Endothelial cell of umbilical vein (primary cell): ENCODE results near the gene TDRD9. TPM values are rescaled to one million over a fixed set of nuclear protein-coding genes. Genes with fewer than 3 reads are reported as not detected.

Experiments
- BruUV-seq: library from RNA; stranded (reverse); fragments of 400-500 nt; replicated peaks from 2 replicates; lab custom pipeline; 2021; lab: Mats Ljungman, UMichigan
- CTCF ChIA-PET: fragments of 300-600, 350-600 bp; sonication (Branson Sonifier 250); formaldehyde crosslinking; loops from one replicate; lab custom pipeline; 2021; ENCODE audit warnings: antibody characterized with exemption, inconsistent platforms; lab: Charles Lee
- POLR2A ChIA-PET: fragments of 300-600, 350-600 bp; sonication (Branson Sonifier 250); formaldehyde crosslinking; loops from one replicate; lab custom pipeline; 2021; ENCODE audit warnings: antibody characterized with exemption, inconsistent platforms; lab: Charles Lee
- DNase-seq: peaks from one replicate; pipeline ENCODE4 v3.0.0-alpha.2; 2011; ENCODE audit warnings: low read depth, low spot score
- FAIRE-seq: peaks from 2 replicates; lab custom pipeline; 2011; peaks lifted over from hg19 to GRCh38; lab: Jason Lieb, UNC
- H2AFZ ChIP-seq: 2 replicates; pipeline ENCODE4 v1.6.0; 2012; ENCODE audit warnings: low read depth, low read length, control low read depth, inconsistent platforms
- H3K27ac ChIP-seq: 2 replicates; pipeline ENCODE4 v1.5.1; 2011; ENCODE audit warnings: low read depth, mild to moderate bottlenecking, control low read depth, low read length, moderate library complexity; ENCODE audit not compliant: insufficient read depth
- H3K27me3 ChIP-seq, 2 experiments: 2 replicates each; pipeline versions ENCODE4 v1.6.0 to v1.6.1; 2011; ENCODE audit warnings: low read length in 2 of 2, mixed read lengths in 1 of 2; ENCODE audit not compliant: control insufficient read depth in 2 of 2, insufficient read depth in 2 of 2
- H3K36me3 ChIP-seq, 2 experiments: 2 replicates in 1 of 2; 3 replicates in 1 of 2; pipeline ENCODE4 v1.5.1; 2011; ENCODE audit warnings: low read length in 2 of 2, mild to moderate bottlenecking in 1 of 2, moderate library complexity in 1 of 2; ENCODE audit not compliant: control insufficient read depth in 2 of 2, insufficient read depth in 2 of 2; ENCODE audit errors: extremely low read depth in 1 of 2
- H3K4me1 ChIP-seq: 3 replicates; pipeline ENCODE4 v1.5.1; 2011; ENCODE audit warnings: mild to moderate bottlenecking, low read length; ENCODE audit not compliant: control insufficient read depth, insufficient read depth; ENCODE audit errors: extremely low read depth
- H3K4me2 ChIP-seq: 2 replicates; pipeline ENCODE4 v1.6.1; 2011; ENCODE audit warnings: low read length, control low read depth, mixed read lengths; ENCODE audit not compliant: insufficient read depth
- H3K4me3 ChIP-seq, 3 experiments: fragments of 200-600 bp in 1 of 3; sonication (generic), shearing (Covaris generic) in 1 of 3; replicated peaks in 1 of 3; 2 replicates each; pipeline ENCODE4 v1.5.1; 2011 to 2016; ENCODE audit warnings: control low read depth in 3 of 3, low read length in 3 of 3, mild to moderate bottlenecking in 2 of 3, inconsistent platforms in 1 of 3, low read depth in 1 of 3, moderate library complexity in 1 of 3; ENCODE audit not compliant: insufficient read depth in 1 of 3
- H3K79me2 ChIP-seq: 2 replicates; pipeline ENCODE4 v1.6.0; 2012; ENCODE audit warnings: low read length, inconsistent platforms; ENCODE audit not compliant: control insufficient read depth, insufficient read depth
- H3K9ac ChIP-seq: replicated peaks from 2 replicates; pipeline ENCODE3; 2011; ENCODE audit warnings: low read length, control low read depth; ENCODE audit not compliant: insufficient read depth; ENCODE audit errors: extremely low read depth
- H3K9me1 ChIP-seq: replicated peaks from 3 replicates; pipeline ENCODE4 v1.6.0; 2011; ENCODE audit warnings: mild to moderate bottlenecking, low read length; ENCODE audit not compliant: control insufficient read depth, insufficient read depth; ENCODE audit errors: extremely low read depth
- H3K9me3 ChIP-seq: replicated peaks from 2 replicates; pipeline ENCODE4 v1.5.1; 2012; ENCODE audit warnings: low read length, inconsistent platforms; ENCODE audit not compliant: control insufficient read depth, insufficient read depth
- H4K20me1 ChIP-seq: replicated peaks from 2 replicates; pipeline ENCODE3; 2011; ENCODE audit warnings: mild to moderate bottlenecking, low read length; ENCODE audit not compliant: control insufficient read depth, insufficient read depth; ENCODE audit errors: extremely low read depth
- EZH2 ChIP-seq: IDR thresholded peaks from 2 replicates; pipeline ENCODE4 v1.6.1; 2012; ENCODE audit warnings: borderline replicate concordance, low read depth, mild to moderate bottlenecking, moderate library complexity, low read length, inconsistent platforms; ENCODE audit not compliant: severe bottlenecking
- FOS ChIP-seq: IDR thresholded peaks from 2 replicates; pipeline ENCODE4 v1.6.1; 2011; ENCODE audit warnings: mild to moderate bottlenecking, low read length, moderate library complexity, borderline replicate concordance; ENCODE audit not compliant: insufficient read depth
- GATA2 ChIP-seq: IDR thresholded peaks from 2 replicates; pipeline ENCODE4 v1.7.0; 2011; ENCODE audit warnings: low read depth, mild to moderate bottlenecking, moderate library complexity, mixed read lengths, low read length; ENCODE audit not compliant: insufficient read length, insufficient read depth
- JUN ChIP-seq: IDR thresholded peaks from 2 replicates; pipeline ENCODE4 v1.6.1; 2011; ENCODE audit warnings: borderline replicate concordance, low read depth; ENCODE audit not compliant: insufficient read length, insufficient read depth
- MYC ChIP-seq: IDR thresholded peaks from one replicate; pipeline ENCODE4 v1.6.1; 2011; ENCODE audit warnings: mild to moderate bottlenecking, low read depth, low read length
- POLR2A ChIP-seq: IDR thresholded peaks from 2 replicates; pipeline ENCODE4 v1.6.1; 2012; ENCODE audit warnings: low read depth, mild to moderate bottlenecking, control low read depth, low read length
- POLR2AphosphoS5 ChIP-seq: IDR thresholded peaks from 2 replicates; pipeline ENCODE4 v1.6.1; 2012; ENCODE audit warnings: low read depth, mild to moderate bottlenecking, control low read depth, low read length, moderate library complexity; ENCODE audit not compliant: insufficient read depth
- dilution Hi-C: fragments of 300-500 bp; cut with MboI; formaldehyde crosslinking; loops from one replicate; pipeline ENCODE4 v1.15.0; 2019; ENCODE audit warnings: low sequenced_read_pairs; ENCODE audit not compliant: extremely low pct_ligation_motif_present
- intact Hi-C: fragments of 100-400 bp; cut with micrococcal nuclease; formaldehyde crosslinking; loops from one replicate; pipeline ENCODE4 v1.10.0; 2022
- polyA plus RNA-seq, 4 experiments: library from polyadenylated mRNA; depleted of rRNA in 3 of 4; stranded (reverse) in 3 of 4; unstranded in 1 of 4; fragments of >200 nt; gene quantifications; 2 replicates each; pipeline versions ENCODE4 v1.2.1 to v1.2.3, GENCODE V29; 2011 to 2012; ENCODE audit warnings: missing spikeins in 1 of 4
- total RNA-seq: library from RNA; stranded (reverse); gene quantifications from 2 replicates; pipeline ENCODE4 v1.2.3, GENCODE V29; 2021
- TF ChIP-seq, protein P1 (sequence below), 2 donors: IDR thresholded peaks; 1 replicate in 1 of 2; 2 replicates in 1 of 2; pipeline ENCODE4 v1.5.1; 2011; ENCODE audit warnings: low read length in 2 of 2, mild to moderate bottlenecking in 2 of 2, moderate library complexity in 2 of 2, control low read depth in 1 of 2, inconsistent platforms in 1 of 2, low read depth in 1 of 2; ENCODE audit not compliant: insufficient read depth in 1 of 2; ENCODE audit errors: extremely low read depth in 1 of 2
- TF ChIP-seq, protein P2 (sequence below): IDR thresholded peaks from 2 replicates; pipeline ENCODE4 v1.6.1; 2011; ENCODE audit not compliant: insufficient read depth, insufficient read length

The TDRD9 gene
- total and polyA plus RNA-seq, 2 donors (not counting 3 experiments of a cell fraction or from before 2014, with no cell fraction given) = 0.52 to 1.4 TPM

- Histone ChIP-seq H3K9me3 (no peaks in the 10 kb centered on the region), H3K9ac (no peak overlapping the region), H3K4me3 (no peak overlapping the region), H2AFZ (no peak overlapping the region), H3K4me1 (no peaks in the 10 kb centered on the region), H3K27ac (no peak overlapping the region), H3K4me2 (no peak overlapping the region), H3K27me3 (peaks cover 2 to 7% of the 10 kb centered on the region in 2 experiments), H3K79me2 (no peaks in the 10 kb centered on the region), H3K9me1 (no peaks in the 10 kb centered on the region), H4K20me1 (no peaks in the 10 kb centered on the region), H3K36me3 (no peaks in the 10 kb centered on the region)
- CTCF ChIA-PET = interaction anchor here (0.9 to 2.3 kb wide), 3 partner anchors 8 to 48 kb away, joined by 4 to 9 read pairs (median 4); partner anchors contain the start of gene RD3L
- POLR2A ChIA-PET = no interaction called here
- dilution Hi-C loops = no loop called here
- FAIRE-seq (no peak), DNase-seq (no peak)
- intact Hi-C loops = no loop called here
- TF ChIP-seq POLR2AphosphoS5 = no peak
- TF ChIP-seq POLR2A = no peak
- TF ChIP-seq FOS = no peak
- no peak for TF ChIP-seq EZH2
- TF ChIP-seq MYC = no peak
- TF ChIP-seq, protein P1, sequence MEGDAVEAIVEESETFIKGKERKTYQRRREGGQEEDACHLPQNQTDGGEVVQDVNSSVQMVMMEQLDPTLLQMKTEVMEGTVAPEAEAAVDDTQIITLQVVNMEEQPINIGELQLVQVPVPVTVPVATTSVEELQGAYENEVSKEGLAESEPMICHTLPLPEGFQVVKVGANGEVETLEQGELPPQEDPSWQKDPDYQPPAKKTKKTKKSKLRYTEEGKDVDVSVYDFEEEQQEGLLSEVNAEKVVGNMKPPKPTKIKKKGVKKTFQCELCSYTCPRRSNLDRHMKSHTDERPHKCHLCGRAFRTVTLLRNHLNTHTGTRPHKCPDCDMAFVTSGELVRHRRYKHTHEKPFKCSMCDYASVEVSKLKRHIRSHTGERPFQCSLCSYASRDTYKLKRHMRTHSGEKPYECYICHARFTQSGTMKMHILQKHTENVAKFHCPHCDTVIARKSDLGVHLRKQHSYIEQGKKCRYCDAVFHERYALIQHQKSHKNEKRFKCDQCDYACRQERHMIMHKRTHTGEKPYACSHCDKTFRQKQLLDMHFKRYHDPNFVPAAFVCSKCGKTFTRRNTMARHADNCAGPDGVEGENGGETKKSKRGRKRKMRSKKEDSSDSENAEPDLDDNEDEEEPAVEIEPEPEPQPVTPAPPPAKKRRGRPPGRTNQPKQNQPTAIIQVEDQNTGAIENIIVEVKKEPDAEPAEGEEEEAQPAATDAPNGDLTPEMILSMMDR (IDR thresholded peaks at IDR 0.05; ENCODE audit: extremely low read depth in 1 of 2, insufficient read depth in 1 of 2, low read depth in 1 of 2, low read length in 2 of 2) = no peak
- no peak for TF ChIP-seq JUN
- TF ChIP-seq, protein P2, sequence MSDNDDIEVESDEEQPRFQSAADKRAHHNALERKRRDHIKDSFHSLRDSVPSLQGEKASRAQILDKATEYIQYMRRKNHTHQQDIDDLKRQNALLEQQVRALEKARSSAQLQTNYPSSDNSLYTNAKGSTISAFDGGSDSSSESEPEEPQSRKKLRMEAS = no peak
- no peak for TF ChIP-seq GATA2
- no TSS peak for BruUV-seq
Measured at GRCh38 chr14:103949131-103949790, 21.0 kb downstream of the TDRD9 start.
